Natural killer cell (primary cell): ENCODE results near the gene FAM229B. TPM values are rescaled to one million over a fixed set of nuclear protein-coding genes. Genes with fewer than 3 reads are reported as not detected.

ENCODE experiments used
- ATAC-seq, 3 donors: fragments of 150-1000 bp in 2 of 3; fragments of 200-7000 bp in 1 of 3; cut with Tn5 transposase; 1 replicate in 1 of 3; 2 replicates in 2 of 3; pipeline ENCODE4 v1.10.0; 2021; ENCODE audit warnings: mild to moderate bottlenecking in 2 of 3, moderate library complexity in 2 of 3
- DNase-seq, 2 donors: peaks; one replicate each; pipeline versions ENCODE4 v3.0.0 to v3.0.0-alpha.2; 2013 to 2021; ENCODE audit warnings: mixed read lengths in 1 of 2
- H3K27ac ChIP-seq: one replicate; pipeline ENCODE4 v1.5.1; 2013; ENCODE audit warnings: mild to moderate bottlenecking, low read length
- H3K27me3 ChIP-seq: one replicate; pipeline ENCODE4 v1.6.1; 2013; ENCODE audit warnings: low read length; ENCODE audit not compliant: control insufficient read depth, insufficient read depth
- H3K36me3 ChIP-seq: one replicate; pipeline ENCODE4 v1.6.1; 2013; ENCODE audit warnings: low read length; ENCODE audit not compliant: control insufficient read depth, insufficient read depth
- H3K4me1 ChIP-seq: one replicate; pipeline ENCODE4 v1.6.1; 2013; ENCODE audit warnings: low read length; ENCODE audit not compliant: control insufficient read depth, insufficient read depth
- H3K4me3 ChIP-seq: one replicate; pipeline ENCODE4 v1.5.1; 2013; ENCODE audit warnings: low read length
- H3K9me3 ChIP-seq: one replicate; pipeline ENCODE4 v1.6.1; 2013; ENCODE audit warnings: low read length; ENCODE audit not compliant: control insufficient read depth, insufficient read depth
- H3K27ac Mint-ChIP-seq, 2 donors: one replicate each; pipeline ENCODE4 v1.8.0; 2022; ENCODE audit warnings: mild to moderate bottlenecking in 2 of 2, mixed read lengths in 2 of 2, moderate library complexity in 1 of 2
- H3K27me3 Mint-ChIP-seq, 2 donors: one replicate each; pipeline ENCODE4 v1.8.0; 2022; ENCODE audit warnings: low read depth in 2 of 2, mixed read lengths in 2 of 2
- H3K36me3 Mint-ChIP-seq: one replicate; pipeline ENCODE4 v1.8.0; 2022; ENCODE audit warnings: mixed read lengths
- H3K4me1 Mint-ChIP-seq, 2 donors: one replicate each; pipeline ENCODE4 v1.8.0; 2022; ENCODE audit warnings: mixed read lengths in 2 of 2
- H3K4me3 Mint-ChIP-seq: one replicate; pipeline ENCODE4 v1.8.0; 2022; ENCODE audit warnings: mild to moderate bottlenecking, moderate library complexity, mixed read lengths
- H3K9me3 Mint-ChIP-seq, 2 donors: one replicate each; pipeline ENCODE4 v1.8.0; 2022; ENCODE audit warnings: mixed read lengths in 2 of 2
- CTCF ChIP-seq: fragments of 200-600 bp; IDR thresholded peaks from one replicate; pipeline ENCODE4 v1.8.0; 2022; ENCODE audit warnings: antibody characterized with exemption
- WGBS: methylation state at CpG from one replicate; pipeline ENCODE4 v1.1.7; 2013; ENCODE audit warnings: missing lambda C conversion rate; ENCODE audit not compliant: insufficient coverage; 5-methylcytosine and 5-hydroxymethylcytosine counted together
- intact Hi-C: fragments of 100-400 bp; cut with micrococcal nuclease; formaldehyde crosslinking; loops from one replicate; pipeline ENCODE4 v1.14.2; 2022
- total RNA-seq, 4 donors: library from RNA; stranded (reverse); fragments of 120-200 nt in 1 of 4; gene quantifications; one replicate each; pipeline versions ENCODE4 v1.2.3 to v1.2.4, GENCODE V29; 2013 to 2022

The FAM229B gene
- total RNA-seq, 3 donors from 2014 or later (not counting 1 experiment from before 2014, with no cell fraction given), result 0.97 to 1.1 (median 0.99) TPM

GRCh38 chr6:112145080-112145573, 57.7 kb downstream of the FAM229B start:
- H3K36me3 ChIP-seq, result no peaks in the 10 kb centered on the region
- 96% methylated on average over 10 of the region's 10 CpGs for WGBS
- no peak for TF ChIP-seq CTCF
- no peak overlapping the region for H3K4me3 ChIP-seq
- Mint-ChIP-seq H3K9me3 (no peaks in the 10 kb centered on the region), H3K4me3 (no peak overlapping the region), H3K4me1 (no peaks in the 10 kb centered on the region), H3K27ac (no peak overlapping the region), H3K27me3 (peaks cover 19 to 31% of the 10 kb centered on the region in 2 donors), H3K36me3 (no peaks in the 10 kb centered on the region)
- no peak for ATAC-seq
- DNase-seq, result no peak
- no peaks in the 10 kb centered on the region for H3K27me3 ChIP-seq
- H3K27ac ChIP-seq, result no peak overlapping the region
- intact Hi-C loops, result no loop called here
- H3K9me3 ChIP-seq, result no peaks in the 10 kb centered on the region
- no peaks in the 10 kb centered on the region for H3K4me1 ChIP-seq

GRCh38 chr6:112148103-112148502, 60.7 kb downstream of the FAM229B start:
- Histone ChIP-seq H3K9me3 (no peaks in the 10 kb centered on the region), H3K27ac (no peak overlapping the region), H3K4me1 (no peaks in the 10 kb centered on the region), H3K27me3 (peaks cover 3% of the 10 kb centered on the region), H3K36me3 (no peaks in the 10 kb centered on the region), H3K4me3 (no peak overlapping the region)
- intact Hi-C loops, result no loop called here
- DNase-seq (no peak), ATAC-seq (no peak)
- H3K9me3 Mint-ChIP-seq, result no peaks in the 10 kb centered on the region
- H3K27ac Mint-ChIP-seq, result no peak overlapping the region
- no peaks in the 10 kb centered on the region for H3K4me1 Mint-ChIP-seq
- peaks cover 22 to 46% of the 10 kb centered on the region in 2 donors for H3K27me3 Mint-ChIP-seq
- no peak for TF ChIP-seq CTCF
- 93% methylated on average over 5 of the region's 6 CpGs for WGBS
- H3K36me3 Mint-ChIP-seq, result no peaks in the 10 kb centered on the region
- H3K4me3 Mint-ChIP-seq, result no peak overlapping the region

- Histone ChIP-seq H3K36me3 (no peaks in the 10 kb centered on the region), H3K4me1 (no peaks in the 10 kb centered on the region), H3K4me3 (no peak overlapping the region), H3K27ac (no peak overlapping the region), H3K9me3 (no peaks in the 10 kb centered on the region), H3K27me3 (peaks cover 3% of the 10 kb centered on the region)
- intact Hi-C loops, result no loop called here
- no peaks in the 10 kb centered on the region for H3K9me3 Mint-ChIP-seq
- TF ChIP-seq CTCF, result no peak
- ATAC-seq (no peak), DNase-seq (no peak)
- no peaks in the 10 kb centered on the region for H3K36me3 Mint-ChIP-seq
- 0% methylated on average over 1 of the region's 1 CpG for WGBS
- no peak overlapping the region for H3K4me3 Mint-ChIP-seq
- H3K27me3 Mint-ChIP-seq, result peaks cover 22 to 51% of the 10 kb centered on the region in 2 donors
- no peak overlapping the region for H3K27ac Mint-ChIP-seq
- no peaks in the 10 kb centered on the region for H3K4me1 Mint-ChIP-seq
These were observed 61.8 kb downstream of the FAM229B start for GRCh38 chr6:112149236-112149635.

- H3K36me3 ChIP-seq, result no peaks in the 10 kb centered on the region
- H3K4me1 Mint-ChIP-seq, result no peaks in the 10 kb centered on the region
- H3K9me3 Mint-ChIP-seq, result no peaks in the 10 kb centered on the region
- 98% methylated on average over 4 of the region's 4 CpGs for WGBS
- H3K27me3 ChIP-seq, result peaks cover 3% of the 10 kb centered on the region
- no peak overlapping the region for H3K4me3 Mint-ChIP-seq
- H3K36me3 Mint-ChIP-seq, result no peaks in the 10 kb centered on the region
- H3K27ac Mint-ChIP-seq, result no peak overlapping the region
- H3K4me1 ChIP-seq, result no peaks in the 10 kb centered on the region
- intact Hi-C loops, result no loop called here
- DNase-seq, result no peak
- TF ChIP-seq CTCF, result no peak
- no peaks in the 10 kb centered on the region for H3K9me3 ChIP-seq
- peaks cover 22 to 56% of the 10 kb centered on the region in 2 donors for H3K27me3 Mint-ChIP-seq
- no peak overlapping the region for H3K4me3 ChIP-seq
- ATAC-seq, result no peak
- H3K27ac ChIP-seq, result no peak overlapping the region
These were observed 62.4 kb downstream of the FAM229B start for GRCh38 chr6:112149719-112150263.
